Colon (tissue), 2 donors: ENCODE data around the gene PTPRM.

Source experiments
- FAIRE-seq: peaks from 2 replicates; lab custom pipeline; 2012; peaks lifted over from hg19 to GRCh38; lab: Jason Lieb, UNC
- donor health status: control.
- donor health status: control.

PTPRM gene

DNA sequence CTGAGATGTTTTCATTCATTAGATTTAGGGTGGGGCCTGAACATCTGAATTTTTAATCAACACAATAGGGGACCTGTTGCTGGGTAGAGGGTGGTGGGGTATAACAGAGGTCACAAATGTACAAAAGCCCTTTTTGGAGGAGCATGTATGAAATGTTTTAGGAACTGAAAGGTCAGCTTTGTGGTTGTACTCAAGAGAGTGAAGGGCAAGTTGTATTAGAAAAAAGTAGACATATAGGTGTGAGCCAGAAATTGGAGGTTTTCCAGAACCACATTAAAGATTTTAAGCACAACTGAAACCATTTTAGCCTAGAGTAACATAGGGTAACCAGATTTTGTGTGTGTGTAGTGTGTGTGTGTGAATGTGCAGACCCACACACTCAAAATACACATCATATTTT, 62.3 kb downstream of the PTPRM start:
- FAIRE-seq, result no peak

DNA sequence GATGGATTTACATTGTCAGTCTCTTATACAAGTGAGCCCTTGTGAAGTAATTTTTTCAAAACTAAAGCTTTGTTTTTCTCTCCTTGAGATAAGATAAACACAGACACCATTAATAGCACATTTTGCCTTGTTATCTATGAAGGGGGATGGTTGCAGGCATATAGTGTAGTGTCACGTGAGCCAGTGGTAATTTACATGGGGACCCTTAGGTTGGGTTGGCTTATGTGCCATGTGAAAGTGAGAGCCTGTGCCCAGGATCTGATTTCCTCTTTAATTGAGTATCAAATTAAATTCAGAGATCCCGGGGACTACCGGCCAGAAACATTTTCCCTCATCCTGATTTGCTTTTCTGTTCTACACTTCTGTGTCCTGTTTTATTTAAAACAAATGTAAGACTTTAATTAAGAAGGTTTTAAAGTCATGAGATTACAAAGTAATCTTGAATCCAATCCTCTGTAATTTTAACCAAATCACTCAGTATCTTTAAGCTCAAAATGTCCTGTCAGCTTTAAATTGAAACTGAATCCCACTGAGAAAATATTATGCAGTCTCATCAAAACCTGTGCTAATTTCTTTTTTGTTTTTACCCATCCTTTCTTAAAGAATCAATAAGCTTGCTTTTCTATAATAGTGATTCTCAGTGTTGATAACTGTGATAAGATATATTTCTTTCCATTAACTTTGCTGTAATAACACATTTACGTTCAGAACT, 63.8 kb downstream of the PTPRM start:
- no peak for FAIRE-seq

GRCh38 chr18:7632152-7633098, 65.3 kb downstream of the PTPRM start:
- FAIRE-seq, result no peak

- FAIRE-seq, result no peak
Measured at GRCh38 chr18:7633171-7633570, 66.1 kb downstream of the PTPRM start.

DNA sequence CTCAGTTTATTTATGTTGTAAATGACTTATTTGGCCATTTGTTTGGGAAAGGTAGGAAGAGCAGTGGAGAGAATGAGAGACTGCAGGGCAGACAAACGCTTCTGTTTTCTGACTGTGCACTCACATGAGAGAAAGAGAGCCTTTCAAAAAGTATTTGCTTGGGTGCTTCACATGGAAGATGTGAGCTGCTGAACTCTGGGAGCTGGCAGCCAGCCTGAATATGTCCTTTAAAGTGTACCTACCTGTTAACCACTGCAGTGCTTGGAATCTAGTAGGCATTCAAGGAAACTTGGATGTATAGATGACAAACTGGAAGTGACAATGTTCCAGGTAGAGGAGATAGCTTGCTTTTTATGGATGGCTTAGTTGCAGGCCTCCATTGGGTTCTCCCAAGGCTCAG, 68.8 kb downstream of the PTPRM start:
- no peak for FAIRE-seq

GRCh38 chr18:7637269-7637668, 70.2 kb downstream of the PTPRM start:
- no peak for FAIRE-seq

- no peak for FAIRE-seq
Measured at GRCh38 chr18:7638321-7638720, 71.2 kb downstream of the PTPRM start.

GRCh38 chr18:7641813-7642212, 74.7 kb downstream of the PTPRM start:
- FAIRE-seq, result no peak

DNA sequence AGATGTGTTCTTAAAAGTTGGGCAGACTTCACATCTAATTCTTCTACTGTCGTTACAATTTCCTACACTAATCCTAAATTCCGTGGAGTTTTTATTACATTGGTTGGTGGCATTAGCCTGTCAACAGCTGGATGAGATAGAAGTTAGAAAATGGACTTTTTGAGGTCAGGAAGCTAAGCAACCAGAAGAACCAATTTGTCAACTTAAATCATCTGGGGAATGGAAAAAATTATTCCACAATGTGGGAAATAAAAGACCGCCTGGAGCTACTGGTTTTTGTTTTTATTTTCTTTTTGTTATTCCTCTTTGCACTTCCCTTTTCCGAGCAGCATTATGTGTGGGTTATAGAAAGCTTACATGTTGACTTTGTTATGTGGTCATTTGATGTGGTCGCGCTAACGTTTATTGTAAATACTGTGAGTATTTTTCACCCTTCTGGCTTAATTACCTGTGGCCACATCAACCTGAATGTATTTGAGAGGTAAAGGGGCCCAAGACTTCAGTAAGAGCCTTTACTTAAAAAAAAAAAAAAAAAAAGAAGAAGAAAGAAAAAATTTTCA, 75.3 kb downstream of the PTPRM start:
- no peak for FAIRE-seq

DNA sequence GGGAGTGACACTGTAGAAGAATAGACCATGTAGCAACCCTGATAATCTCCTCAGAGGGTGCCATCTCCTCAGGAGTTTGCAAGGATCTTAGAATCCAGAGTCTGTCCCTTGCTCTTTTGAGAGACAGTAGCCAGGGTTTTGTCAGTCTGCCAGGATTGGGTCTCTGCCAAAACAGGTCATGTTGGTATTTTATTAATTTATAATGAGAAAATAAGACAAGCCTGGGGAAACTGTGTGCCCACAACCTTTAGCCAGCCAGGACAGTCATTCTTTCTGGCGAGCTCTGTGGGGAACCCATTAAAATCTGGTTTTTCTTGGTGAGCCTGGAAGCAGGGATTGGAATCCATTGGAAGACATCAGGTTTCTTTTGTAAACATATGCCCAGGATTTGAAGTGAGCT, 78.6 kb downstream of the PTPRM start:
- FAIRE-seq, result no peak

DNA sequence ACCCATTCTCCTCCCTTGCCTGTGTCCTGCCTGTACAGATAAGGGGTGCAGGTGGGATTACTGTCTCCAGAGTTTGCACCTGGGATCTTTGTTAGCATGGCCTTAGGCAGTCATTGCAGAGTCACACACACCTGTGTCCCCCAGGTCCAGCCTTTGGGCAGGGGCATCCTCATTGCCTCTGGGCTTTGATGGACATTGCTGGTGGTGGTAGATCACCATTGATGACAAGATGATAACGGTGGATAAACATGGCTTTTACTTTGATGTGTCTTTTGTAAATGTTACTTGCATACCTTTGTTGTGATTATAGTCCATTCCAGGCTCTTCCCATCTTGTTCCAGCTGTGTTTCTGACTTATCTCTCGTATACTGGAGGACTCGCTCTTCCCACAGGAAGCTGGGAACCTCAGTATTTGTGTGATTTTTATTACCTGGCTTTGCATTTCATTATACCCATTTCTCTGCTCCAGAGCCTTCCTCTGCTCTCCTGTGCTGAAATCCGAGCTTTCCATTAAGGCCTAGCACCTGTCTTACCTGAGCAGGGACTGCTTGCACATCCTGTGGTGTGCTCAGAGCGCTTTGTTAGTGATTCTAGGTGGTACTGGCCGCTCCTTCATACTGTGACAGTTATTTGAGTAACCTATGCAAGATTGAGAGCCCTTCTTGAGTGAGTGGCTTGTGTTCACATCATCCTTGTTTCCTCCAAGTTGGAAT, 79.2 kb downstream of the PTPRM start:
- FAIRE-seq, result no peak

DNA sequence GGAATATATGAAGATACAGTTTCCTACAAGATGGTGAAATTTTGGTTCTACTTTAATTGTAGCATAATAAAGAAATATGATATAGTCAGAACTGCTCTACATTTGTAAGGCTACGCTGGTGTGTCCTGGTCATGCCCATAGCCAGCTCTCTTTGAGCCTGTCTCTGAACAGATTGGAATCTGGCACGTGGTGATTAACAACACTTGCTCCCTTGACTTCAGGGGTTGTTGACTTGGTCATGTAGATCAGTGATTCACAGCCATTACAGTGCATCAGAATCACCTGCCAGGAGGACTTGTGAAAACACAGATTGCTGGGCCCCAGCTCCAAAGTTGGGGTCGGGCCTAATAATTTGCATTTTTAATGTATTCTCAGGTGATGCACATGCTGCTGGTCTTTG, 80.4 kb downstream of the PTPRM start:
- no peak for FAIRE-seq

DNA sequence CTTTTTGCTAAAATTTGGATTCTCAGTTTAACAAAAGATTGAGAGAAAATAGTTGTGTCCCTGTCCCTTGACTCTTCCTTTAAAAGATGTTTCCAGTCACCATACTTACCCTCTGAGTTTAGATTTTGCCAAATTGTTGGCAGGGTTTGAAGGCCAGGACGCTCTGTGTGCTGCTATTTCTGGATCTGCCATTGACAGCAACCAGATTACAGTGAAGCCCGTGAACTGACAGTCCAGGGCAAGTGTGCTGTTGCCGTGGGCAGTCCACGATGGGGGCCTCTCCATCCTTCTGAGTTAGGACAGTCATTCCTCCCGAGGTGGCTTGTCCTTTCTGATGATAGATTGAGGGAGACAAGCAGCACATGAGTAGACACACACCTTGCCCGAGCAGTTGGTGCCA, 89.9 kb downstream of the PTPRM start:
- no peak for FAIRE-seq

DNA sequence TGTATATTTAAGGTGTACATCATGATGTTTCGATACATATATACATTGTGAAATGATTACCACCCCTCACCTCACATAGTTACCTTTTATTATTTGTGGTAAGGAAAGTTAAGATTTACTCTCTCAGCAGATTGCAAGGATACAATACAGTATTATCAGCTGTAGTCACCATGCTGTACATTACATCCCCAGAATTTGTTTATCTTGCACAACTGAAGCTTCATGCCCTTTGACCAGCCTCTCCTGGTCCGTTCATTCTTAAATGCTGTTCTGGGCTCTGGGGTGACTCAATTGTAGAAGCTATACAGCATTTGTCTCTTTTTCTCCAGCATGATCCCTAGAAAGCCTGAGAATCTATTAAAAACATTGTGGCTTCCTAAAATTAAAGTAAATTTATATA, 90.8 kb downstream of the PTPRM start:
- no peak for FAIRE-seq

- FAIRE-seq, result no peak
Measured at GRCh38 chr18:7658701-7659100, 91.6 kb downstream of the PTPRM start.

- no peak for FAIRE-seq
Measured at GRCh38 chr18:7661207-7661606, 94.1 kb downstream of the PTPRM start.

DNA sequence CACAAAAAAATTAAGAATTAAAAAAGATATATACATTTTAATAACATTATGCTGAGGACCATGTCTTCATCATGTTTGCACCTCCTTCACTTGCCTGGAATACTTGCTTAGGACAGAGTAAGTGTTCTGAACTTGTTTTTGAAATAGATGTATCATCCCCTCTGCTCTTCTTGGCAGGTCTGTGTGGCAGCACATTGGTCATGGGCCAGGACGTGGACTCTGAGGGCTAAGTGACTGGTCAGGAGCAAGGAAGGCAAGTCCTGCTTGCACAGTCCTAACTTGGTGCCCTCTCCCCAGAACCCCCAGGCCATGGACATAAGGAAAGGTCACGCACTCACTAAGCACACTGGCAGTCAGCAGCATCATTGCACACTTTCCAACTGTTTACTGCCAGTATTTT, 95.8 kb downstream of the PTPRM start:
- no peak for FAIRE-seq

DNA sequence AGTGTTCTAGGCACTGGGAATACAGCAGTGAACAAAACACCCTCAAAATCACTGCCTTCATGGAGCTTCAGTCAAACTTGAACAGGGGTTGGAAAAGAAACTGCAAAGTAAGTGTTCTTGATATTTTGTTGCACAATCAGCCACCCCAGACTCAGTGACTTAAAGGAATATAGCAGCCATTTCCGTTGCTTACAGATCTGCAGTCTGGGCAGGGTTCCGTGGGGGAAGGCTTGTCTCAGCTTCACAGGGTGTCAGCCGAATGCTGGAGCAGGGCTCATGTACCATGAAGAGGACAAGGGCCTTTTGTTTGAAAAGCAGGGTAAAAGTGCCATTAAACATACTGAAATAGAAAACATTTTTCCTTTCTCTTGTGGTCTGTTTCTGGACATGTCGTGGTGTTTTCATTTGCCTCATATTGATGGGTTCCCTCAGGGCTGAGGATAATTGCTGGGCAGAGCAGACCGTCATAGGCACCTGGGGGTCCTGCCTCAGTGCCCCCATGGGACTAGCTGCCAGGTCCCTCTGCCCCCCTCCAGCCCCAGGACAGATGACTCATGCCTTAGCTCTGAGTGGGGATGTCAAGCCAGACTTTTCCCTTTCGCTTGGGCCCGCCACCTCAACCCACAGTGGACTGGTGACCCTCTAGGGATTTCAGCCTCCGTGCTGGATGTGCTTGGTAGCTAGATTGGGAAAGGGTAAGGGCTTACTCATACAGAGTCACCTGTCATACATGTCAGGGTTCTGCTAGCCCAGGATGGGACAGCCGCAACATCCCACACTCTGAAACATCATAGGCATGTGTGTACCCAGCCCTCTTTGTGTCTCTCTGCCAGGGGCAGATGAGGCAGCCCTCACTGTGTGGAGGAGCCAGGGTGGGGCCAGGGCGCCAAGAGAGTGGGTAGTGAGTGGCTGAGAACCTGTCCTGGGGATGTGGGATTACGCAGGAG, 96.5 kb downstream of the PTPRM start:
- no peak for FAIRE-seq

DNA sequence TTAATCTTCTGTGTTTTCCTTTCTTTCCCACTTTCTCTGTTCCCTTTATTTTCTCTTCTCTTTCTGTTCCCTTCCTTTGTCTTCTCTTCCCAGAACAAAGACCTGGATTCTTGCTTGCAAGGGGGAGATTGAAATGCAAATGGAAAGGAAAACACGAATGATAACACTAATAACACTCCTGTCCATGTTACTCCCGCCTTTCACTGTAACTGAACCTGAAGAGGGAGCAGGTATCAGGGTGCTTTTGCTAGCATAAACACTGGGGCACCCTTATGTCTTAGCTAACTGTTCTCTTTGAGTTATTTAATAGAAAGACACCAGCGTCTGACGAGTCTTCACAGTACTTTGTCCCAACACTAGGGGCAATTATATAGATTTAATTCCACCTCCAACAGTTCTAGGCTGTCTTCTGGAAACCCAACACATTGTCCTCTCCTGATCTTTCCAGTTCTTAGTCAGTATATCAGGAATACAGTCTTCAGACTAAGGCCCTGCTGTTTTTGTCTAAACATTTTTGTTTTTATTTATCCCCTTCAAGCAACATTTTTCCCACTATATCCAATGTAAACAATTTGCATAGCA, 99.2 kb downstream of the PTPRM start:
- FAIRE-seq, result no peak

GRCh38 chr18:7668392-7668791, 101.3 kb downstream of the PTPRM start:
- FAIRE-seq, result no peak

- no peak for FAIRE-seq
Measured at GRCh38 chr18:7669361-7669760, 102.2 kb downstream of the PTPRM start.
